ENCODE measurements around the gene ATP8A2.
"Not testable (repeated sequence)": the region's sequence is repeated elsewhere in the genome, so short reads cannot be mapped to it uniquely, and the experiment has no call there.

The ATP8A2 gene

GRCh38 chr13:25772534-25772933 is 400.8 kb downstream of the ATP8A2 start:
- DNase-seq: not testable (repeated sequence)

DNA sequence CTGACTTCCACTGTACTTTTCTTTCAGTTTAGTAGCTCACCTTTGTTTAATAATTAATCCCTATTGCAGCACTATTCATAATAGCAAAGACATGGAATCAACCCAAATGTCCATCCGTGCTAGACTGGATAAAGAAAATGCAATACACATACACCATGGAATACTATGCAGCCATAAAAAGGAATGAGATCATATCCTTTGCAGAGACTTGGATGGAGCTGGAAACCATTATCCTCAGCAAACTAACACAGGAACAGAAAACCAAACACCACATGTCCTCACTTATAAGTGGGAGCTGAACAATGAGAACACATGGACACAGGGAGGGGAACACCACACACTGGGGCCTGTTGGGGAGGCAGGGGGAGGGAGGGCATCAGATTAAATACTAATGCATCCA is 402.3 kb downstream of the ATP8A2 start:
- DNase-seq: not testable (repeated sequence)

DNA sequence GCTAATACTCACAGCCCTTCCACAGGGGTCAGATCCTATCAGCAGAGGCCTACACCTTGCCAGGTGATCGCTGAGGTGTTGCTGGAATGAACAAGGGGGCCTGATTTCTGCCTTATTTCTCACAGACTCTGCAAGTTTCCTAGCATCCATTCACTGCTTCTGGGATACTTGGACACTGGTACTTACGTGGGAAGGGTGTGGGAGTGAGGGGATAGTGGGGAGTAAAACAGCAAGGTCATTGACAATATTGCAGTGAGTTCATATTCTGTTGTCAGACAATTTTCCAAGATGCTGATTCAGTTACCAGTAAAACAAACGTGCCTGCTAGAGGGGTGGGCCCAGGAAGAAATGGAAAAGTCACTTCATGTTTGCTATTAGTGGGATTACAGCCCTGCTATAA is 403.5 kb downstream of the ATP8A2 start:
- DNase-seq: no peak

GRCh38 chr13:25775986-25776385 is 404.2 kb downstream of the ATP8A2 start:
- DNase-seq: no peak

DNA sequence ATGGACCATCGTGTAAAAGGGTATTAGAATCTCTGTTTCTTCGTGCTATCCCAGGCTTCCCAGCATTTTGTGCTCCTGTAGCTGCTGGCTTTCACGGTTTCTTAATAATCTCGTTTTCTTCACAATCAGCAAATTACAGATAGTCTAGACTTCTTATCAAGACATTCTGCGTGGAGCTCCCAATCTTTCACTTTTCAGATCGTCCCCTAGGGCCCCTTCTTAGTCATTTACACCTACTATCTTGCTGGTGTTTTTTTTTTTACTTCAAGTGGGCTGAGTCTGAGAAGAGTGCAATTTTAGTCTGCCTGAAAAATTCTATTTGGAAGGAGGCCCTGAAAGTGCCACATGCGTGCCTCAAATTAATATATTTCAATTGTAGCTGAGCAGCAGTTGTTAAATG is 404.9 kb downstream of the ATP8A2 start:
- no peak for DNase-seq

GRCh38 chr13:25777509-25777908 is 405.7 kb downstream of the ATP8A2 start:
- DNase-seq: no peak

- no peak for DNase-seq
Observed at GRCh38 chr13:25778365-25778764, 406.6 kb downstream of the ATP8A2 start.

DNA sequence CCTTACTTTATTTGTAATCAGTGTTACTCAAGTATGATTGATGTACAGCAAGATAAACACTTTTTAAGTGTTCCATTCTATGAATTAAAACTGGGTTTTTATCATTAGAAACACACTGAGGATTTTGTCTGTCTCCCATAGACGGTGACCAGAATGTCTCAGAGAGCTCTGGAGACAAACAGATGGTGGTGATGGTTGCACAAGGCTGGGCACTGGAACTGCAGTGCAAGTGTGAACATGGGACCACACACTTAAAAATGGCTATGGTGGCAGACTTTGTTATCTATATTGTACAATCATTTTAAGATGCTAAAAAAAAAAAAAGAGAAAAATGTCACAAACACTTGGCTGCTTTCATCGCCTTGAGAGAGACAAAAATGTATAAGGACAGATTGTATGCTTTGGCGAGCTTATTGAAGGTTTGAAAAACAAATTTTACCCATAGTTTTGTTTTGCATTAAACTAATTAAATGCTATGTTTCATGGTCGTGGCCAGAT is 407.1 kb downstream of the ATP8A2 start:
- no peak for DNase-seq

GRCh38 chr13:25783076-25783475 is 411.3 kb downstream of the ATP8A2 start:
- DNase-seq: no peak

- no peak for DNase-seq
Observed at GRCh38 chr13:25783601-25784024, 411.8 kb downstream of the ATP8A2 start.

DNA sequence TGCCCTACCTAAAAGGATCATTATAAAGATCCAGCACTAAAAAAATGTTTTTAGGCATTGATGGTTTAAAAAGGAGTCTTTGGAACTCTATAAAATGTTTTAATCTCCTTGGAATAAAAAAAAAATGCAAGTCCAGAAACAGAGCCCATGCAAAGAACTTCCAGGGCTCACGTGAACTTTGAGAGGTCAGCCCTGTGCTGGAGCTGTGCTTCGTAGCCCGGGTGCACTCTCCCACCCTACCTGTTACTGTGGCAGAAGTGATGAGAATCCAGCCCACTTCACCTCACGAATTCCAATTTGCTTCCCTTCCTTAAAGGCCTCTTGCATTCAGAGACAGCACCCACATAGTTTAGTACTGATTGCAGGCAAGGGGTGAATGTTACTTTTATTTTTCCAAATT is 412.3 kb downstream of the ATP8A2 start:
- no peak for DNase-seq

- DNase-seq: not testable (repeated sequence)
Observed at GRCh38 chr13:25790137-25790536, 418.4 kb downstream of the ATP8A2 start.

DNA sequence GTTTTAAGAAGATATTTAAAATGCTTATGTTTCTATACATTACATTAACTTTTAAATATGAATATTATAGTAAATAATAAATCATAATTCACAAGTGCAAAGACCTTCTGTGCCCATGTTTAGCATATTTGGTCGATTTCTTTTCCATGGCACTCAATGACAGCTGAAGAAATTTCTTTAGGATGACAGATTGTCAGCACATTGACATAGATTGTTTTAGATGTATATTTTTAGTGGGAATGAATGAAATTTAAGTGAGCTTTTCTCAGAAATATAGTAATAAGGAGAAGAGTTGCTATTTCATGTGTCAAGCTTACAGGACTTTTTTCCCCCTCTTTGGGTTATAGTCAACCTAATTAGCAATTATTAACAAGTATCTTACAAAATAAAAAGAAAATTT is 423.5 kb downstream of the ATP8A2 start:
- DNase-seq: no peak

- DNase-seq: no peak
Observed at GRCh38 chr13:25796474-25796873, 424.7 kb downstream of the ATP8A2 start.

- DNase-seq: no peak
Observed at GRCh38 chr13:25798998-25799397, 427.2 kb downstream of the ATP8A2 start.

- DNase-seq: no peak
Observed at GRCh38 chr13:25800523-25800922, 428.7 kb downstream of the ATP8A2 start.

GRCh38 chr13:25802579-25802978 is 430.8 kb downstream of the ATP8A2 start:
- no peak for DNase-seq

- DNase-seq: no peak
Observed at GRCh38 chr13:25803641-25804040, 431.9 kb downstream of the ATP8A2 start.

DNA sequence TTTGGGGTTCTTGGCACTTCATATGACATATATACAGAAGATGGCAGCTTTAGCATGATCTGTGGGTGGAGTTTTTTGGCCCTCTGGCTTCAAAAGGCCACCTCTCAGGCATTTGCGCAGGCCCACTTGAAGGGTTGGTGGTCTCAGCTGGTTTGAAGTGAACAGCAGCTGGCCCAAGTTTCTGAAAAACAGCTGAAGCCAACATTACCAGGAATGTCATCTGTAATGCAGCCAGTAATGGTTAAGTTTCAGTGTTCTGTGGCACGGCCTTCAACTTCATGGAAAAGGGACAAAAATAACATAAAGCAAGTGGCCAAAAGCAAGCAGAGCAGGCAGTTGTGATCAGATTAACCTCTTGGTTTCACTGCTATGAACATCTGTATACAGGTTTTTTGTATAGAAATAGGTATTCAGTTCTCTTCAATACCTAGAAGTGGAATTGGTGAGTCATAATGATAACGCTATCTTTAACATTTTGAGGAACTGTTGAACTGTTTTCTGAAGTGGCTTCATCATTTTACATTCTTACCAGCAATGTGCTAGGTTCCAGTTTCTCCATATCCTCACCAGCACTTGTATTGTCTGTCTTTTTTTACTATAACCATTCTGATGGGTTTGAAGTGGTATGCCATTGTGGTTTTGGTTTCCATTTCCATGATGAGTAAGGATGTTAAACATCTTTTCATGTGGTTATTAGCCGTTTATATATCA is 434.6 kb downstream of the ATP8A2 start:
- no peak for DNase-seq

DNA sequence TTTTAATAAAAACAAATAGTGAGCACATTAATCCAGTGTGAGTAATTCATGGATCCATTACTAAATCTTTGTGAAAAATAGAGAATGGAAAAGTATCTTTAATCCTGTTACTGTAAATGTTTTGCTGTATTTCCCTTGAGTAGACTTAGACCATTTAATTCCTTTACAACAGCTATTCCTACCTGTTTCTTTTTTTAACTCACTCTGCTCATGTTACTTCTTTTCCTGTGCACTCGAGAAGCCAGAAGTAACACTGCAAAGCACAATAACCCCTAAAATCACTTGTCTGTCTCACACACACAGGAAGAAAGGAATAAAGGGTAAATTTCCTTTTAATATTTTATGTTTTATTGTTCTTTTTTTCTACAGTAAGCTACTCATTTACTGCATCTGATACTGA is 435.8 kb downstream of the ATP8A2 start:
- no peak for DNase-seq

DNA sequence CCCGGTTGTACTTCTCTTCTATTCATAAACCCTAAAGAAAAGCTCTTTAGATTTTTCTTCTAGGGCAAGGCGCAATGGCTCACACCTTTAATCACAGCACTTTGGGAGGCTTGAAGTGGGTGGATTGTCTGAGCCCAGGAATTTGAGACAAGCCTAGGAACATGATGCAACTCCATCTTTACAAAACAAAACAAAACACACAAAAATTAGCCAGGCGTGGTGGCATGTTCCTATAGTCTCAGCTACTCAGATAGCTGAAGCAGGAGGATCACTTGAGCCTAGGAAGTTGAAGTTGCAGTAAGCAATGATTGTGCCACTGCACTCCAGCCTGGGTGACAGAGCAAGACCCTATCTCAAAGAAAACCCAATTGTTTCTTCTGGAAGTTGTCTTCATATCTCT is 439.7 kb downstream of the ATP8A2 start:
- no peak for DNase-seq

DNA sequence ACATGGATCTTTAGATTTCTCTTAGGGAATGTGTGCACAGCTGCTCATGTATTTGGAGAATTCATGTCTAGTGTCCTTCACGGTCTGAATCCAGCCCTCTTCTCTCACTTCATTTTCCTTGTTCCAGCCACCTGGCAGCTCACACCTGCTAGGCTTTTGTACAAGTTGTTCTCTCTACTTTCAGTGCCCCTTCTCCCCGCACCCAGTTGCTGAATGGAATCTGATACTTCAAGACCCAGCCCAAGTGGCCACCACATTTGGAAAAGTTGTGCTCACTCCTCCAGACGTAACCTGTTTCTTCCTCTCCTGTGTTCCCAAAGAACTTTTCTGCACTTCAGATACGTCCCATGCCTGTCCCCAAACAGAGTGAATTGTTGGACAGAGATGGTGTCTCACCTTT is 444.5 kb downstream of the ATP8A2 start:
- no peak for DNase-seq

GRCh38 chr13:25819856-25820530 is 448.2 kb downstream of the ATP8A2 start:
- no peak for DNase-seq

DNA sequence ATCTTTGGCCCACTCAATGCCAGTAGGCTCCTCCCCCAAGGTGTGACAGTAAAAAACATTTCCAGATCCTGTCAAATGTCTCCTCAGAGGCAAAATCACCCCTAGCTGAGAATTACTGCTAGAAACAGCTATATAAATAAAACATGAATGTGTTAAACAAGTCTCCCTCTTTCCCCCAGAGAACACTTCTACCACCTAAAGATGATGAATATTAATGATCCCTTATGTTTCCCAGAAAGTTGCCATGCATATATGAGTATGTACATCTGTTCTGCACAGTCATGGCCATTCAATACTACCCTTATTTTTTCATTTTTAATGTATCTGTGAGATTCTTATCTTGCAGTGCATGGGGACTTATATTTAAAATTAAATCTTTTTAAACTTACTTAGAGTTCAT is 450.0 kb downstream of the ATP8A2 start:
- no peak for DNase-seq

- not testable (repeated sequence) for DNase-seq
Observed at GRCh38 chr13:25827221-25827620, 455.4 kb downstream of the ATP8A2 start.
